Measurements from ENCODE around the gene FANCI.

FANCI gene

DNA sequence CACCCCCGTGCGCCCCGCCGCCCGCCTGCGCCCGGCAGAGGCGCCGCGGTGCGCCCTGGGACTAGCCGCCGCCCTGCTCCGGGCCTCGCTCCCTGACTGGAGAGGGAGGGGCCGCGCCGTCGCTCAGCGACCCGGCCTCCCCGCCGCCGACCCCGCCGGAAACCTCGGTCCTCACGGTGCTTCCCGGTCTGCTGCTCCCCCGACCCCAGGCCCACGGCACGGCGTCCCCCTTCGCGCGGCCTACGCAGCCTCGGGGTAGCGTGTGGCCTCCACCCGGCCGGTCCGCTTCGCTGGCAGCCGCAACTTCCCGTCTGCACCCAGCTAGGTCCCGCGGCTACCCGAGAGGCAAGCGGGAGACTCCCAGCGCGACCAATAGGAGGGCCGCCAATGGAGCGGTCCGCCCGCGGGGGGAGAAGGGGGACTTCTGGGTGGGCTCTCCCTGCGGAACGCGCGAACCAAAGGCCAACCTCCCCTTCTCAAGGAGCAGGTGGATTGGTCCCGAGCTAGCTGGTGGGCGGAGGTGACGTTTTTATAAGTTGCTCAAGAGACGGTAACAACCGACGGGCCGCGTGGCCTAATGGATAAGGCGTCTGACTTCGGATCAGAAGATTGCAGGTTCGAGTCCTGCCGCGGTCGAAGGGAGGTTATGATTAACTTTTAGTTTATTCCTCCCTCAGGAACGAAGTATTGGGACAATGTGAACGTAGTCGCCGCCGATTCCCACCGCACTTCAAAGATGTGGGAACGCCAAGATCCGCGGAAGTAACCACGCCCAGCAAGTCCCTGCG lies 90.9 kb downstream of the FANCI start, which contains the start of gene POLG:
Gene POLG (minus strand): TSS at position 315 of the 788 bp plus-strand sequence. CDS start 1,070 bp downstream, outside the sequence.
- DNase-seq = peak; percentile 97

DNA sequence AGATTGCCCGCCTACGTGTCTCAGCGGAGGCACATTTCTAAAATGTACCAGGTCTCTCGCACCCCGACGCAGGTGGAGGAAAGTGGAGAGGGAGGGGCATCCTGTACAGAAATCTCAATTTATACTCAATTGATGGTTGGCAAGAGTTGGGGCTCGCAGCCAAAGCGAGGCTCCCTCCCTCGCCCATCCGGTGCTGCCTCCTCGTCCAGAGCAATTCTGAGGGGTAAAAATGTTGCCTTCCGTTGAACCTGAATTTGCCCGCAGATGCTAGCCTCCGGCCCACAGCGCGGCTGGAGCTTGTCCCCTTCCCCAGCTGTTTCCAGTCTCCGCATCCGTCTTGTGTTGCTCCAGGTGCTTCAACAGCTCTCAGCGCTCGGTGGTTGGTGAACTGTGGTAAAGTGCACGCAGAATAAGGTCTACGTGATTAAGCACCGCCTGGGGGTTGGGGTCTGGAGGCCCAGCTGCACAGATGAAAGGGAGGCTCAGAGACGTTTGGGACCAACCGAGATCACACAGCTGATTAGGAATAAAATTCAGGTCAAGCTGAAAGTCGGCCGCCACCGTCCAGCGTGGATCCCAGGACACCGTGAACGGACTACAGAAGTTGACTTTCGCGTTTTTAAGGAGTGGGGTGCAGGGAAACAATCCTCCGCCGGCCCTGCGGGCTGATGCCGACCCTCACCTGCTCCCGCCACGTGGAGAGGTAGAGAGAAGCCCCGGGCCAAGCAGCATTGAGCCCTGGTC lies 91.7 kb downstream of the FANCI start:
- no peak for DNase-seq

DNA sequence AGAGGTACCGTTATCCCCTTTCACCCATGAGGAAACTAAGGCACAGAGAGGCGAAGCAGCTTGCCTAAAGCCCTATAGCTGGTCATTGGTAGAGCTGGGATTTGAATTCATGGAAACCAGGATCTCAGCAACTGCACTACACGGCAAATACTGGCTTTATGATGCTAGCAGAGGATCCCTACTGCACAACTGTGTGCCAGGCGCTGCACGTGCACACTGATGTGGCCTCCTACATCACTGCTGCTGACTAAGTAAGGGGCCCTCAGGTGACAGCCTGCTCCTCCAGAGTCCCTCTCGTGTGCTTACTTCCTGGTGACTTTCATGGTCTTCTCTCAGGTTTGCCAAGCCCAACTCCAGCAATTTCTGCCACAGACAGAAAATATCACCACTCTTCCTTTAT lies 94.3 kb downstream of the FANCI start:
- DNase-seq = no peak

DNA sequence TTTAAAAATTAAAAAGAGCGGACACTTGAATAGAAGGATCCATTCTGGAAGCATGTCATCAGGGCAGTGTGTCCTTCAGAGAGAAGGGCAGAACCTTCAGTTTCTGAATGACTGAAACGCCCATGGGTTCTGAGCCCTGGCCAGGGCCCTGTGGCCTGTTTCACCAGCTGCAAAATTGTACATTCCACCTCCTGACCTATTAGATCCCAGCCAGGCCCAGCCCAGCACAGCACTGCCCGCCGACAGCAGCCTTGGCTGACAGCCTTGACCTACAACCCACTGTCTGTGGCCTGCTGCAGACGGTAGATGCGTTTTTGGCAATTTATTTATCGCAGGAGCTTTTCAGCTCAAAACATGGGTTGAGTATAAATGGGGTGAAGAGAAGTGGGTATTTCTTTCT lies 96.8 kb downstream of the FANCI start:
- no peak for DNase-seq

DNA sequence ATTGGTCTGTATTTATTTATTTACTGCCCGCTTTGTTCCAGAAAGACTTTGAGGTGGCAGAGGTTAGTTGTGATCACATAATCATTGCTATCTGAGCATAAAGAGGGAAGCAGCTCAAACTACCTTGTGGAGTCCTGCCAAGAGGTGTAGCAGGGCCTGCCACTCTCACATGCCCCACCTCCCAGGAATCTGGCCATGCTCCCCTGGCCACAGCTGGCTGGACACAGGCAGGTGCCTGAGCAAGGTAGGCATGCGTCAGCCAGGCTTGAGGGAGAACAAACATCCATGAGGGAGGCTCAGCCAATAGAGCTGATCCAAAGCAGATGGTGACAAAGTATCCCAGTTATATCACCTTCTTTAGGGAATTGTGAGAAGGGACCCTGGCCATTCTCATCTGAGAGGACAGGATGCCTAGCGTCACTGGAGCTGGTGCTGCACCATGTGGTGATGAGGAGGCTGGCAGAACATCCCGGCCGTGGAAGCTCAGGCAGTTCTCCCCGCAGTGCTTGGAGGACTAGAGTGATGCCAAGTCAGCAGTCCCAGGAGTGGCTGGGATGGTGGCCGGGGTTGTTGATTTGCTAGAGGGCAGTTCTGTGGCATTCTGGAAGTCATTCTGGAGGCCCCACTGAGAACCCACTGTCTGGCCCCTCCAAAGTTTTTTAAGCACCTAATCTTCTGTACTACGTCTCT lies 97.7 kb downstream of the FANCI start:
- DNase-seq = no peak

DNA sequence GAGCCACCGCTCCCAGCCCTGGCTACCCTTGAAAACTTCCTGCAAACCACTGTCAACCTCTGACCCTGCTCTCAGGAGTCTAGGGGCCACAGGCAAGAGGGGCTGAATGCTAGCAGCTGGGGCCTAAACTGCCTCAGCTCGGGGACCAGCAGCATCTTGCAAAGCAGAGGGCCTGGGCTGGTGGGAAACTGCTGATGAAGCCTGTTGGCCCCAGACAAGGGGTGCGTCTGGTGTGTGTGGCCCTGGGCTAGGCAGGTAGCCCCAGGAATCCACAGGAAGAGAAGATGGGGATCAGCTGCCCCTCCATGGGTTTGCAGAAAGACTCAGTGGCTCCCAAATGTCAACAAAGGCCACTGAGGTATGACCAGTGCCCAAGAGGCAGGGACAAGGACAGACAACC lies 99.1 kb downstream of the FANCI start:
- no peak for DNase-seq

DNA sequence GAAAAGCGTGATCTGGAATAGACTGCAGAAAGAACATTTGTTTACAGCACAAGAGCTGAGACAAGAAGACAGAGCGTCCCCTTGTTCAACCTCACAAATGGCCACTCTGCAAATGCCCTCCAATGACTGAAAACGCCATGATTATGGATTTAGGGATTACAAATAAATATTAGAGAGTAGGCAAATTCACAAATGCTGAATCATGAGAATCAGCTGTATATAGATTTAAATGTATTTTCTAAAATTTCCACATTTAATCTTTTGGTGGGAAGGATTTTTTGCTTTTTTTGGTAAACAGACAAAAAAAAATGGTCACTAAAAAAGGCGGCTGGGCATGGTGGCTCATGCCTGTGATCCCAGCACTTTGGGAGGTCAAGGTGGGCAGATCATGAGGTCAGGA lies 101.5 kb downstream of the FANCI start:
- no peak for DNase-seq

DNA sequence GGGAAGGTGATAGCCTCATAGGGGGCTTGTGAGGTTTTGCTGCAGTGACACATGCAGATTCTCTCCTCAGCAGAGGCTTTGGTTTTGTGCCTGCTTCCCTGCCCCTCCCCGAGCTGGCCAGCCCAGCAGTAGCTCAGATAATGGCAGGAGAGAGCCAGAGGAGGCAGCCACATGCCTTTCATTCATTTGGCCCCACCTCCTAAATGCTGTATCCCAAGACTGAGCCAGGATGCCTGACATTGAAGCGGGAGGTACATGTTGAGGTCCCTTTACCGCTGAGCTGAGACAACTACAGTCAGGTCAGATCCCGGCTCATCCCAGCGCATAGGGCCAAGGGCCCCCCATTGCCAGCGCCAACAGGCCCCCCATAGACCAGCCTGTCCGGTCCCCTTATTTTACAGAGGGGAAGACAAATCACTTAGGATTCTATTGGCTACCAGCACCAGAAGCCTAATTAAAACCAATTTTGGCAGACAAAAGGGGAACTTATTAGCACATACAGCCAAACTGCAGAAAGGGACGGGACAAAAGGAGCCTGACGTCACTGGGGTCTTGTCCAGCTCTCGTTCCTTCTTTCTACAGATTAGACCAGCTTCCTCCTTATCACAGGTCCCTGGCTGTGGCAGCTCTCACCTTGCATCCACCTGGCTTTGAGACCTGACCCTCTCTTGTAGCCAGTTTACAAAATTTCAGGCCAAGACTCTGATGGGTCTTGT lies 102.9 kb downstream of the FANCI start:
- no peak for DNase-seq

DNA sequence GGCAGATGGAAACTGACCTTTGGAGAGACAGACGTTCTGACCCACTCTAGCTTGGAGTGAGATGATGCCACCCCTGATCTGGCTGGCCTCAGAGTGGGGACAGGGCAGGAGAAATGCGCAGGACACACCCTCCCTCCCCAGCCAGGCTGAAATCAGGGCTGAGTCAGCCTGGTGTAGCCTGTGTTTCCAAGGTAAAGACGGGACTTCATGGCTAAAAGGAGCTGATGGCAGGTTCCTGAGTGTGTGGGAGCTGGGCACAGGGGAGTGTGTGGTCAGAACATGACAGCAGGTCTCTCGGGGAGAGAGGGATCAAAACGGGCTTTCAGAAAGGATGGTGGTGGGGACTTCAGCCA lies 105.4 kb downstream of the FANCI start:
- no peak for DNase-seq

DNA sequence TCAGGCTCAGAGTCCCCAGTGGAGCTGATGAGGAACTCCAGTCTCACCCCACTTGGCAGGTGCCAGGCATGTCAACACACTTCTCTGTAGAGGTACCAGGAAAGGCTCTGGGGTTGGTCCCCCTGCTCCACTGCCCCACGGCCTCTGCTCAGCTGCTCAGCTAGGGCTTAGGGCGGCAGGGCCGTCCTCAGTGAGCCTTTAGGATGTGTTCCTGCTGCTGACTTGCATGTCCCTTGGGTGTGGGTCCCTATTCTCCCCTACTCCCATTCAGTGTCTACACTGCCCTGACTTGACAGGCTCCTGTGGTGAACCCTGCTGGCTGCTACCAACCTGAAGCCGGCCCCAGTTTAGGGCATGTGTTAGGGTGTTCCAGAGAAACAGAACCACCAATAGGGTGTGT lies 108.7 kb downstream of the FANCI start:
- no peak for DNase-seq

DNA sequence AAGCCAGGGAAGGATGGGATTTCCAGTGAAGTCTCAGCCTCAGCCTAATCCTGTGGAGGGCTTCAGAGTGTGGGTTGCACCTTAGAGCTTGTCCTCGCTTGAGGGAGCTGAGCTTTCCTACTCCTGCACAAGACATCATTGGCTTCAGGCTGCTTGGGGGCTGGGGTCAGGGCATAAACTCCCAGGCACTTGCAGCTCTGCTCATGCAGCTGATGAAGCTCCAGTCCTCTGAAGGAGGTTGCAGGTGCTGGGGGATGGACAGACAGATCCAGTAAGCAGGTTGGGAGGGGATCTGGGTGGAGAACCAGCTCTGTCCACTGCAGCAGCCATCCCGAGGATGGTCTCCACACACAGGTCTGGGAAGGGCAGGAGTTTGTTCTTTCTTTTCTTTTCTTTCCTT lies 110.2 kb downstream of the FANCI start:
- DNase-seq = no peak

DNA sequence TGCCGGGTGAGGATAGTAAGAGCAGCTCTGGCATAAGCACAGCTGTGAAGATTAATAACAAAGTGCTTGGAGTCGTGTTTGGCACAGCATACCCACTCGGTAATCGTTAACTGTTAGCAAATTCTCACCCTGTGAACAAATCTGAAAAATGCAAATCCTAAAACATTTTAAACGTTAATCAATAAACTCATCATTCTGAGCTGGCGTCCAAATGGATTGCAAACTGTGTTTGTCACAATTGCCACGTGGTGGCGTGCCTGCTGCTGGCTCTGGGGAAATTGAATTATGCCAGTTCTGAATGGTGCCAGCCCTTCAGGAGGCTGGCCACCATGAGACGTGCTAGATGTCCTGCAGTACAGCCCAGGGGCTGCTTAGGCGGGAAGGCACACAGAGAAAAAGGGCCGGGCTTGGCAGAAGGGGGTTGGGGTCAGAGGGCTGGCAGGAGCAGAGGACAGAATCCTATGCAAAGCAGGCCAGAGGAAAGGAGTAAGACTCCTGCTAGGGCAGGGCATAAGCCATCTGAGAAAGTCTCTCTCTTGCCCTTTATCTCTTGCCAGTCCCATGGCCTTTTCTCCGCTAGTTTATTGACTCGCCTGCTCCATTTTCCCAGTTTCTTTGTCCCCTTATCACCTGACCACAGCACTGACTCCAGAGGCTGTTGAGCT lies 113.0 kb downstream of the FANCI start:
- DNase-seq = peak; percentile 19

DNA sequence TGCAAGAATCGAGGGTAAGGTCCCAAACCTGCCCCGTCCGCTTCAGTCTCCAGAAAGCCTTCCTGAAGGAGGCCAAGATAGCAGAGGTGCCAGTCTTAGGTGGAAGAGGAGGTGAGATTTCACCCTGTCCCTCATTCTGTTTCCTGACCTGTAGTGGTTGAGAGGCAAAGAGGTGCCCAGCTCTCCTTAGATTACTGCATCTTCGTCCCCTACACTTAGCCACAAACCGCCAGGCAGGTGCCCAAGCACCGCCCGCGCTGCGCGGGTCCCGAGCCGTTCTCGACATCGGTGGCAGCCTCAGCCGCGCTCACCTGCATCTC lies 114.6 kb downstream of the FANCI start:
- no peak for DNase-seq

DNA sequence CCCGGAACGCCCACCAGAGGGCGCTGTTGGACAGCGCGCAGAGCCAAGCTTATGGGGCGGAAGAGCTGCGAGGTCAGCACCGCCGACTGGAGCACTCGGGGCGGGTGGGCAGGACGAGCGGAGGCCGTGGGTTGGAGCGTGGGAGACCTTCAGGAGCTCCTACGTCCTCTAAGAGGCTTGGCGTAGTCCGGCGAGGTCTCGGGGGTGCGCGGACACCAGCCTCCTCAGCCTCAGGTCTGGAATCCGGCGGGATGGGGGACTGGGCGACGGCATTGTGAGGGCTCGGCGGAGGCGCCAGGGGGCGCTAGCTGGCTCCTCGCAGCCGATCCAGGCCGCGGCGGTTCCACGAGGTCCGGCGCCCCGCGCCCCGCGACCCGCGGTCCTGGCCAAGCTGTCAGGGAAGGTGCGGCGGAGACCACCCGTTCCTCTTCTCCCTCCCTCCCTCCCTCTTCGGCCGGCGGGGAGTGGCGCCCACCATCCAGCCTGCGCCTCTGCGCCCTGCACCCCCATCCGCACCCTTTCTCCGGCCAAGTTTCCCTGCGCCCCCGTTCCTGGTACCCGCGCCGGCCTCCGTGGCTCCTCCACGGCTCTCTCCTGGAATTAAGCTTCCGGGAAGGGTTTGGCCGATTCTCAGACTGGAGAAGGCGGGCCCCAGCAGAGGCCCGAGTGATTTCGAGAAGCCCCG lies 115.1 kb downstream of the FANCI start:
- DNase-seq = peak; percentile 60

DNA sequence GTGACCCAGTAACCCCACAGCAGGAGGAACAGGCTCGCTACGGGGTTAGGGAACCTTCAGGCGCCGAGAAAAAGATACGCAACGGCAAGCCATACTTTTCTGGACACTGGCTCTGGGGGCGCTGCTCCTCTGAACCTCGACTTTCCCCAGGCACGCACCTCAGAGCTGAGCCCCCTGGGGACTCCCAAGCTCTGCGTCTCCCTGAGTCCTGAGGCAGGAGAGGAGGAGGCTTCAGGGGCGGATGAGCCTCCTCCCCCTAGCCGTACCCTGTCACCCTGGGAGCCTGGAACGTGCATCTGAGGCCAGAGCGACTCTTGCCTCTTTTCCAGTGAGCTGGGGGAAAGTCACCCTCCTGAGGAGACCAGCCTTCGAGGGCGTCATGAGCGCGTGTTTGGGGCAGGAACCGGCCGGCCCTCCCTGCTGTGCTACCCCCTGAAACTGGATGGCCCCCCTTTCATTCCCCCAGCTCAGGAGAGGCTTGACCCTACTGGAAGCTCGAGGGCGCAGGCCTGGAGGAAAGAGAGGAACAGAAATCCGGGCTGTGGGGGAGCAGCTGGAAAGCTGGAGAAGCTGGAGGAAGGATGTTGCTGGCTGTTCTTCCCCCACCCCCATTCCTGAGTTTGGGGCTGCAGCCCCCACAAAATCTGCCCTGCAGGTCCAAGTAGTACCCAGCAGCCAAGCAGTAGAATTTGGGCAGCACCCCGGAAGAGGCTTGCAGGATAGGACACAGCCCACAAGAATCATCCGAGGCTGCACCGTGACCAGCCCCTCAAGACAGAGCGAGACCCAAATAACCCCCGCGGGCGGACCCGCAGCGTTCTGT lies 115.9 kb downstream of the FANCI start:
- DNase-seq = no peak

DNA sequence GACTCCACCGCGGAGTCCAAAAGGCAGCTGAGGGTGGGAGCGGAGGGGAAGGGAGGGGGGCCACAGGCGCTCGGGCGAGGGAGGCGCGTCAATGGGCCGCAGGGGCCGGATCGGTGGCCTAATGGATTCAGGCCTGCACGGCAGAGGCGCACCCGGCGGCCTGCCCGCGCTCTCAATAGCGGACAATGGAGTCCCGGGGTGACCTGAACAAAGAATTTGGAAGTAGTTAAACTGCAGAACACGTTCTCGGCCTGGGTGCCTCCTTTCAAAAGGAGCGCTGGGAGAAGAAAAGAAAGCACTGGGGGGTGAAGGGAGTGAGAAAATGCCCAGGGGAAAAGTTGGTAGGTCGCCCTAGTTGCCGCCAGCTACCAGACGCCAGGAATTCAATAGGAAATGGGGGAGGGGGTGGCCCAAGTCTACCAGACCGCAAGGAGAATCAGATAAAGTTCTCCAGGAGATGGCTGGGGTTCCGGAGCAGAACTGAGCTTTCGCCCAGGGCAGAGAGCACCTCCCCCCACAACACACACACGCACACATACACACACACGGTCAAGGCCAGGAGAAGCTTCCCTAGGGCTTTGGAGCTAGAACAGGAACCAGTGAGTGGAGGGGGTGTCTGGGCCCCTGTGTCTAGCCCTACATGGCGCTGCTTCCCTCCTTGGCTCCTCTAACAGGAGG lies 116.7 kb downstream of the FANCI start:
- no peak for DNase-seq

DNA sequence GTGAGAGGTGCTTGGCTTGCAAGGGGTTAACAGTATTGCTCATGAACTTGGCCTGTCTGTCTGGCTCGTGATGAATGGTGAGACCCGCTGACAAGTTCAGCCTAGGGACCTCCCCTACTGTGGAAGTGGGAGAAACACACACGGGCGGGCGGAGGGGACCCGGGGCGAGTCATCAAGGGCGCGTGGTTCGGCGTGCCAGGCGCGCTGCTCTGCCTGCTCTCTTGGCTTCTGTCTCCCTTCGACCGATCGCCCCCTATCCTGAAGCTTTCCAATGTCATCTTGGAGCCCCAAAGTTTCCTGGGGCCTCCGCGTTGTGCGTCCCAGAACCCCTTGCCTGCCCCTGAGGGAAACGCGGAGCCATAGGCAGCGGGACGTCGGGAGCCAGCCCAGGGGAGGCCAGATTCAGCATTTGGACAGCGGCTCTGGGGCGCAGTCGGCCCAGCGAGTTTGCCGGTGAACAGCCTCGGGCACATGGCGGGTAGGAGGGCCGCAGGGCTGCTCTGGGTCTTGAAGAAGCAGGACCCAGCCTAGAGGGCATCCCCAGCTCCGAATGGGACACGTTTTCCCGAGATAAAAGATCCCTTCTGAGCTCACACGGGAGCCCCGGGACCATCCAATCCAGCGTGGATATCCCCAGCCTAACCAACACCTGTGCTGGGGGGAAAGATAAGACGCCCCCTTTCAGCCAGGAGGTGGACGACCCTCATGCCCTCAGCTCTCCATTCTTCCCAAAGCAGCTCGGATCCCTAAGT lies 117.8 kb downstream of the FANCI start:
- peak; percentile 46 for DNase-seq

DNA sequence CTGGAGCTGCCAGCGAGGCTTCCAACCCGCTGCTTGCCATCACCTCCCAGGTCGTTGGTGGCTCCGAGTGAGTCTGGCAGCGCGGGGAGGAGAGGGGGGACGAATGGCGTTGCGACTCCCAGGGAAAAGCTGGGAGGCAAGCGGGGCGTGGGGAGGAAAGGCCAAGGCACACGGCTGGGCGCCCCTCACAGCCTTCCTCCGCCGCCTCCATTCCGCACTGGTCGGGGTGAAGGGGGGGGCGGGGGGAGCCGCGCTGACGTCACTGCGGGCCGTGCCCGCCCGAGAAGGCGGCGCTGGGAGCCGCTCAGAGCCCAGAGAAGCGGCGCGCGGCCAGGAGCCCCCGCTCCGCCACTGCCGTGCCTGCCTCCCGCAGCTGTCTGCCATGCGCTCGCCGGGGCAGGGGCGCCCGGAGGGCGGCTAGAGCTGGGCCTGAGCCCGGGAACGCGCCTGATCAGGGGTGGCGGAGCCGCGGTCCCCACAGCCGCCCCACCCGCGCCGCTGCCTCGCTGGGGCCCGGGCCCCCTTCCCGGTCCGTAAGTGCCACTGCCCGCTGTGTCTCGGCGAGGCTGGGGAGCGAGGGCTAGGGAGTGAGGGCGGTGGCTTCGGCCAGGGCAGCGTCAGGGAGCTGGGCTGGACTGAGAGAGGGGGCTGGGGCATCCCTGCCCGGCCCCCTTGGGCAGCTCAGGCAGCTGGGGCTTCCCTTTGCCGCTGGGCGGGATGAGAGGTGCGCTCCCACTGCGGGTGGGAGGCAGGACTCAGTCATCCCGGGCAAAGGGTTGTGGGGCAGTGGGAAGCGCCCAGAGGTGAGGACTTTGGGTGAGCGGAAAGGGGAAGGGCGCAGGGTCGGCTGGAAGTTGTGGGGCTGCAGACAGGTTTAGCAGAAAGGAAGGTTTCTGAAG lies 118.7 kb downstream of the FANCI start:
- peak; percentile 83 for DNase-seq

DNA sequence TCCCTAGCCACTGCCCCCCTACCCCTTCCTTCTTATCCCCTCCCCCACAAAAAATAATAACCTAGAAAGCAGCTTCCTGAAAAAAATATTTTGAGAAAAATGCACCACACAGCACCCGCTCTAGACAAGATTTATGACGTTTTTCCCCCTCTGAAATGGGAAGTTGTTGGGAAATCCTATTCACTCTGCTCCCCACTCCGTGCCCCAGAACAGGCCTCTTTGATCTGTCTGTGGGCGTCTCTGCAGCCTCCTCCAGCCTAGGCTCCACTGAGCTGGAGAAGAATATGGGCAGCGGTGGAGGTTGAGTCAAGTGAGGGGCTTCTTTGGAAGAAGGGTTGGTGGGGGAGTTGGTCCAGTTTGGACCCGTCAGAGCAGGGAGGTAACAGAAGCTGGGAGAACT lies 119.4 kb downstream of the FANCI start:
- DNase-seq = no peak

Measured in NCI-H2171 (cell line).